Measurements from ENCODE around the gene NEBL.

NEBL gene

GRCh38 chr10:20778008-20778757 lies 118.9 kb downstream of the NEBL start:
- no peak for DNase-seq (ENCODE audit: low read depth in 2 of 2)

DNA sequence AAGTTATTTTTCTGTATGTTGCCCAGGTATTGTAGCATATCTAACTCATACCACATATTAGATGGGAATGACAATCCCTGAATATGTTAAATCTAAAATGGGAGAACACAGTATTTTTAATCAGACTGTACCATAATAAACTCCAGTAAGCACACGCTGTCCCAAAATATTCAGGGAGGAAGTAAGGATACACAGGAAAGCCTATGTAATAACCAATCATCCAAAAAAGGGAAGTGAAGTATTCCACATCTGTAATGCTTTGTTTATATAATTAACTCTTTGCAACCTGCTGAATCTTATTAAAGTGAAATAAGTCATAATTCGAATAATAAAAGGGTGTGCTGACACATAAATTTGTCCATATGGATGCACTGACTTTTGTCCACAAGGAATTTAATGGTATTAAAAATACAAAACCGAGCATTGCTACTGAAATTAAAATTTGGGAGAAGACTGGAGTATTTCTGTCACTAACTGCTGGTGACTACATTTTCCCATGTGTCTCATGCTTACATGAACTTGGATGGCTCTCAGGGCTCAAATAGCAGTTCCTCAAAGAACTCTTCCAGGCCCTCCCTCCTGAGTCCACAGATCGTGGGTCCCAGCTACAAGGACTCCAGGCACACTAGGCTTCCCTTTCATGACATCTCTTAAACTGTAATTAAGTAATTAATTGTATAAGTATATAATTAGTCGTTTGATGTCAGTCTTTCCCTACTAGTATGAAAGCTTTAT lies 120.6 kb downstream of the NEBL start:
- DNase-seq (ENCODE audit: low read depth in 2 of 2): no peak

DNA sequence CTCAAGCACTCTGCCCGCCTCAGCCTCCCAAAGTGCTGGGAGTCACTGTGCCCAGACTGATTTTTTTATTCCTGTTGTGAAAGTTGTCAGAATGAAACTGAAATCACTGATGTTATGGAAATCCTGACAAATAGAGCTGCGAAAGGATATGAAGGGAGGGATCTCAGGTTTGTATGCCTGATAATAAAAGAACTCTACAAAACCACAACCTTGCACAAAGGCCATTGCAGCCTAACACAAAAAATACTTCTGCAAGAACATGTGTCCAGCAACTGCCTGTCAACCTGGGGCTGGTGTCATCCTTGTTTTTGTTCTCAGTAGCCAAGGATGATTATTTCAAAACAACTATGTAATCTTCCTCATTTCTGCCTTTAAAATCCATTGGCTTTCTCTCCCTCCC lies 126.1 kb downstream of the NEBL start:
- DNase-seq (ENCODE audit: low read depth in 2 of 2): no peak

GRCh38 chr10:20769481-20769880 lies 127.6 kb downstream of the NEBL start:
- DNase-seq (ENCODE audit: low read depth in 2 of 2): no peak

- DNase-seq (ENCODE audit: low read depth in 2 of 2): no peak
Observed at GRCh38 chr10:20768843-20769242, 128.3 kb downstream of the NEBL start.

DNA sequence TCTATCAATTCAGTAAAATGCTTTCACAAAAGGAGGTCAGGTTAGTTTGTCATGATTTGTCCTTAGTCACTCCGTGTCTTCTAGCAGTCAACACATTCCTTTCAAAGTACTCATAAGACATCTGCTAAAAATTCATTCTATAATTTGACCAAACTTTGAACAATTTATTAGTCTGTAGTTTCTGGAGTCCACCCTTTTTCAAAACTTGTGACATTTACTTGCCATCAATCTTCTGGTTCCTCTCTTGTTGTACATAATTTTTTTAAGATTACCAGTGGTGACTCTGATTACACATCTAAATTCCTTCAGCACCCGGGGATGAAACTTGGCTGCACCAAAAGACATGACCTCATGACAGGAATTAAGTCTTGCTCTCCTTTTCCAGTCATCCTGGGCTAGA lies 130.1 kb downstream of the NEBL start:
- DNase-seq (ENCODE audit: low read depth in 2 of 2): no peak

DNA sequence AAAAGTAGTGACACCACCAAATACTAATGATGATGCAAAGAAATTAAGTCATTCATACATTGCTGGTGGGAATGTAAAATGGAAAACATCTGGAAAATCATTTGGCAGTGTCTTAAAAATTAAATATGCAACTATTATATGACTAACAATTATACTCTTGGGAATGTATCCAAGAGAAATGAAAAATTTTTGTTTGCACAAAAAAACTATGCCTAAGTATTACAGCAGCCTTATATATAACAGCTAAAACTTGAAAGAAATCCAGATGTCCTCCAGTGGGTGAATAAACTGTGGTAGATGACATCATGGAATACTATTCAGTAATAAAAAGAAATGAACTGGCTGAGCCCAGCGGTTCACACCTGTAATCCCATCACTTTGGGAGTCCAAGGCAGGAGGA lies 132.0 kb downstream of the NEBL start:
- DNase-seq (ENCODE audit: low read depth in 2 of 2): no peak

- no peak for DNase-seq (ENCODE audit: low read depth in 2 of 2)
Observed at GRCh38 chr10:20760460-20760859, 136.7 kb downstream of the NEBL start.

DNA sequence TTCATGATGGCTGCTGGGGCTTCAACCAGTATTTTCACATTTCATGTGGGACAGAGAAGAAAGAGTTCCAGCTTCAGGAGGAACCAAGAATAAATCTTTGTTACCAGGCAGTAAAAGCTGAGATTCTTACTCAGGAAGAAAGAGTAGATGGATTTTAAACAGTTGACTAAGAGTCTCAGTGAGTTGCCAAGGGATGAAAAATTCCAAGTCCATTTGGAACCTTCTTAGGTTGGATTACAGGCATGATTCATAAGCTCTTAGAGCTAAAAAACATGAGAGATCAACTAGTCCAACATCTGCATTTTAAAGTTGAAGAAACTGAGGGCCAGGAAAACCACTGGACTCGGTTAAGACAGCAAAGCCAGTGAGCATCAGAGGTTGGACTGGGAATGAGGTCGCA lies 148.6 kb downstream of the NEBL start:
- no peak for DNase-seq (ENCODE audit: low read depth in 2 of 2)

DNA sequence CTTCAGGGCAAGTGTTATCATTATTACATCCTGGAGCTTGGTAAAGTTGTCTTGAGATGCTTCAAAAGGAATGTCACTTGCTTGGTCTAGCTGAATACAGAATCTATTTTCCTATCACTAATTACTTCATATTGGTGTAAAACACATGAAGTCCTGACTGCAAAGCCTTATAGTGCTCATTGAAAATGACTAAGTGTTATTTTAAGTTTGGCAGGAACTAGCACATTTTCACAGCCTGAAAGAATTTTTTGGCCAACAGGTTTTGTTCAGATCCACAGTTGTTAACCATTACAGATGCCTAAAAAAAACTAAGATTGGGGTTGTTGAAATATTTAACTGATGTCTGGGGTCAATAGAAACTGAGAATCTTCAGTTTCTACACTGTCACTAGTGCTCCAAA lies 149.3 kb downstream of the NEBL start:
- no peak for DNase-seq (ENCODE audit: low read depth in 2 of 2)

- DNase-seq (ENCODE audit: low read depth in 2 of 2): no peak
Observed at GRCh38 chr10:20746856-20747255, 150.3 kb downstream of the NEBL start.

- DNase-seq (ENCODE audit: low read depth in 2 of 2): no peak
Observed at GRCh38 chr10:20745556-20746375, 151.3 kb downstream of the NEBL start.

DNA sequence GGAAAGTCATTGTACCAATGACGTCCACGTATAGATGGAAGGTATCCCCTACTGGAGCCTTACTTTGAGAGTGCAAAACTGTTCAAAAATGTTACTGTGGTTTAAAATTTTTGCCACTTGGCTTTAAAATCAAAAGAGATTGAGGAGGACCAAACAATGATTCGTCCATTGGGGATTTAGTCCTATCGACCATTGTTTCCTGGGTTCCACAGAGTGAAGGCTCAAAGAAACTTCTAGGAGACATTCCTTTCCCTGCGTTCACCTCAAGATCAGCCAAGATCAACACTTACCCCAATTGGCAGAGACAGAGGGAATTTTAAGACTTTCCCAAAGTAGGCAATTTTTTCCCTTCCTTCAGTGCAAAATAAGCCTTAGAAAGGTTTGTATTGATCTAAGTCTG lies 152.3 kb downstream of the NEBL start:
- no peak for DNase-seq (ENCODE audit: low read depth in 2 of 2)

GRCh38 chr10:20743942-20744341 lies 153.2 kb downstream of the NEBL start:
- no peak for DNase-seq (ENCODE audit: low read depth in 2 of 2)

GRCh38 chr10:20742737-20743541 lies 154.2 kb downstream of the NEBL start:
- no peak for DNase-seq (ENCODE audit: low read depth in 2 of 2)

DNA sequence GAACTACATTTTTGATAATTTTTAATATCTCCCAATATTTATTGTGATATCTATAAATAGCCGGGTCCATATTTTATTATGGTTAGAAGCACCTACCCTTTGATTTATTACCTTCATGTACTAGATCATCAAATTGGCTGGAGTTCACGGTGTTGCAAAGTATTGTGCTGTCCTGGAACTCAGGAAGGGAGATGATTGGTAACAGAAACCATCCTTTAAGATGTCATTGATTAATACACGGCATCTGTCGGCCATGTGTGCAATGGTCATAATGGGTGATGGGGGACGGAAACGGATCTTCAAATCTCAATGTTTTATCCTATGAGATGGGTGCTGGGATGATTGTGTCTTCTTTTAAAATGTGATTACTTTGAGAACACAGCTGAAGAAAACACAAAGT lies 157.0 kb downstream of the NEBL start:
- no peak for DNase-seq (ENCODE audit: low read depth in 2 of 2)

- DNase-seq (ENCODE audit: low read depth in 2 of 2): no peak
Observed at GRCh38 chr10:20737107-20737506, 160.0 kb downstream of the NEBL start.

All from stimulated activated CD4-positive, alpha-beta T cell treated with anti-CD3 and anti-CD28 coated beads, Interleukin-1b, Interleukin-23, amount 100 ng/mL, for 4 hours (primary cell).